HG03457 (cell line): ENCODE results near the gene MTG1.
"Not testable (repeated sequence)": the region's sequence is repeated elsewhere in the genome, so short reads cannot be mapped to it uniquely, and the experiment has no call there.

ENCODE experiments used
- ATAC-seq: cut with Tn5 transposase; IDR thresholded peaks from one replicate; pipeline ENCODE4 v1.9.1; 2021; ENCODE audit warnings: moderate number of reproducible peaks; ENCODE audit not compliant: unreplicated experiment

MTG1 gene

GRCh38 chr10:133422807-133423771, 29.1 kb downstream of the MTG1 start:
- ATAC-seq = no peak

- not testable (repeated sequence) for ATAC-seq
Measured at GRCh38 chr10:133424102-133424501, 30.1 kb downstream of the MTG1 start.

DNA sequence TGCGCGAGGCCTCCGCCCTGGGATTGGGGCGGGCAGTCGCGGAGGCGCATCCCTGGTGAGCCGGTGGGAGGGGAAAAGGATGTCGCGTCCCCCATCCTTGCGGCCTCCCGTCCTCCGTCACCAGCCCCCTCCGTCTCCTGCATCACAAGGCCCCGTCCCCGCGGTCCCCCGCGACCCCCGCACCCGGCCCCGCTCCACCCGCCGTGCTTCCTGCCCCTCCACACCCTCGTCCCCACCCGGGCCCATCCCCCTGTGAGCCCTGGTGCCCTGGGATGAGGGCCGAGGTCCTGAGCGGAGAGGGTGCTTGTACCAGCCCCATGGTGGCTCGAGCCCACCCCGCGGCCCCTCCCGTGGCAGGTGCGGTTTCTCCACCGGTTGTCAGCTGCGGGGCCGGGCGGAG, 30.6 kb downstream of the MTG1 start, which contains the start of gene SPRN:
TSS of gene SPRN (minus strand) at position 25 of the 400 bp plus-strand sequence. CDS start 944 bp downstream, outside the sequence.
- not testable (repeated sequence) for ATAC-seq

- ATAC-seq = not testable (repeated sequence)
Measured at GRCh38 chr10:133429571-133429970, 35.6 kb downstream of the MTG1 start.

DNA sequence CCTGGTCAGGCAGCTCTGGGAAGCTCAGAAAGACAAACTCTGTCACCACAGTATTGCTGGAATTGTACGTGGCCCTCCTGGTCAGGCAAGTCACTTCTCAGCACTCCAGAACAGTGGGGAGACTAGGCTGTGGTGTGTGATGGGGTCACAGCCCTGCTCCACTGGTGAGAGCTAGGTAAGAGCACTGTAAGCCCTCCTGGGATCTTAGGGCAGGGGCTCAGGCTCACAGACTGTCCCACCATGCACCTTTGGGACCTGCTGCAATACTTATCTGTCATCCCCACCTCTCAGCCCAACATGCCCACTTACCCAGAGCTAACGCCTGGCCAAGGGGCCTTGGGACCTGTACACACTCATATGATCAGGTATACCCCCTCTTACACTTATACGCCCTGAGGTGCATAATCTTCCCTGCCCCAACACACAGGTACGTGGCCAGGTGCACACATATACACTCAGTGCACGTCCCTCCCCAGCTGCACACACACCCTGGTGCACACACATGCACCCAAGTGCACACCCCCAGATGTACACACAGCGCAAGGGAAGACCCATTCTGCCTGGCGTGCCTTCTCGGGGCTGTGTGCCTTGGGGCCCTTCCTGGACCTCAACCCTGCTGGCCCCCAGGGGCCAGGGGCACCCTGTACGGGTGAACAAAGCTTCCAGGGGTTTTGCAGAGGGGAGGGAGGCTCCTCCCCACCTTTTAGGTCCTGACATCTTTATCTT, 38.1 kb downstream of the MTG1 start:
- not testable (repeated sequence) for ATAC-seq

GRCh38 chr10:133432789-133433188, 38.8 kb downstream of the MTG1 start:
- ATAC-seq = not testable (repeated sequence)

GRCh38 chr10:133438711-133439273, 44.8 kb downstream of the MTG1 start:
- ATAC-seq = no peak

DNA sequence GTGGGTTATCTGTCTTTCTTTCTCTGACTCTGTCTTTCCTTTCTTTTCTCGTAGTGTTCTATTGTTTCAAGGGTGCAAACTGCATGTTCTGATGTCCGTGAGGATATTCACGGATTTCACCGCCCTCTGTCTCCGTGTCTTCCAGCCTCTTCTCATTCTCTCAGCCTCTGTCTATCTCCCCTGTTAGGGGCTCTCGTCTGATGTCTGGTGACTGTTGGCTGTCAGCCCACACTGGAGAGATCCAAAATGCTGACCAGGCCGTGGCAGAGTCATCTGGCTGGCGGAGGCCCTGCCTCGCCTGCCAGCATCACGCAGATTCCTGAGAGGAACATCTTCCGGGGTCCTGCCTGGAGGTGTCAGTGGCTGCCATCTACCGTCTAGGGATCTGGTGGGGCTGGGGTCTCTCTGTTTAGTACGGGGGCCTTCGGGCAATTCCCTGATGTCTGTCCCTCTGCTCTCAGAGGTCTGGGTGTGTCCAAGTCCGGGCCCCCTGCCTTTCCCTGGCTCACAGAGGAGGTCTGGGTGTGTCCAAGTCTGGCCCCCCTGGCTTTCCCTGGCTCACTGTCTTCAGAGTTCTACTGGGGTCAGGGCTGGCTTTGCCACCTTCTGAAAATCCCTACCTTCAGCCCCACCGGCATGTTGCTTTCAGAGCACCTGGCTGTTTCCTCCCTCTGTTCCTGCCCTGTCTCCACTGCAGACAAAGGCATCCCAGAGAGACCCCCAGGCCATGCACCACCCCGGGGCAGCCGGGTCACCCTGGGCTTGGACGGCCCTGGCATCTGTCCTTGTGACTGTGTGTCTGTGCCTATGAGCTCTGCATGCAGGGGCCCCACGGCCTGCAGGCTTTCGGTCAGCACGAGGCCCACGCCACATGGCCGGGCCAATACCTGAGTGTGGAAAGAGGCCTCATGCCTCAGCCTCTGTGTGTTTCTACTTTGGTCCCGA, 45.8 kb downstream of the MTG1 start:
- ATAC-seq = no peak

GRCh38 chr10:133440633-133441285, 46.8 kb downstream of the MTG1 start:
- ATAC-seq = no peak

DNA sequence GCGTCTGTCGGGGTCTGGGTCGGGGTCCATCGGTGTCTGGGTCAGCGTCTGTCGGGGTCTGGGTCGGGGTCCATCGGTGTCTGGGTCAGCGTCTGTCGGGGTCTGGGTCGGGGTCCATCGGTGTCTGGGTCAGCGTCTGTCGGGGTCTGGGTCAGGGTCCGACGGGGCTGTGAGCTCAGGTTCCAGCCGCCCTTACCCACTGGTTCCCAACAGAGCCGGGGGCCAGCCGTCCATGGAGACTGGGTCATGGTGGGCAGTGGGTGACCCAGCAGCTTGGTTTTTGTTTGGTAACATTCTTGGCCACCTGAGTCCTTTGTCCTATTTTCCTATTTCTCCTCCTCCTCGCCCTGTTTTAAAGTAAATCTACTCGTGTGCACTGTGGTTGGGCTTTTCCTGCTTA, 47.4 kb downstream of the MTG1 start:
- not testable (repeated sequence) for ATAC-seq

DNA sequence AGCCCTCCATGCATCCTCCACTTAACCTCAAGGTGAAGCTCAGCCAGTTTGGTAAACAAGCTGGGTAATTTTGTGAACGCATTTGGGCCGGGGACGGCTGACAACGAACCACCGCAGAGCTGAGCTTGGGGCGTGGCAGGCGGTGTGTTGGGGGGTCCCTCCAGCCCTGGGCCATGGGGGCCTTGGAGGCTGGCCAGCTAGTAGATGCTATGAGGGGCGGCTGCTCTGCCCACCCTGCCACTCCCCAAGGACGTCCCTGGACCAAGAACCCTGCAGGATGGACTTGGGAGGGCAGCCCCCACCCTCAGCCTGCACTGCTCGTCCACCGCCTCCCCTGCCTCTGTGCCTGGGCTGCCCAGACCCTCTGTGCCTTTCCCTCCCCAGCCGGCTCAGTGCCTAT, 47.8 kb downstream of the MTG1 start:
- ATAC-seq = no peak

DNA sequence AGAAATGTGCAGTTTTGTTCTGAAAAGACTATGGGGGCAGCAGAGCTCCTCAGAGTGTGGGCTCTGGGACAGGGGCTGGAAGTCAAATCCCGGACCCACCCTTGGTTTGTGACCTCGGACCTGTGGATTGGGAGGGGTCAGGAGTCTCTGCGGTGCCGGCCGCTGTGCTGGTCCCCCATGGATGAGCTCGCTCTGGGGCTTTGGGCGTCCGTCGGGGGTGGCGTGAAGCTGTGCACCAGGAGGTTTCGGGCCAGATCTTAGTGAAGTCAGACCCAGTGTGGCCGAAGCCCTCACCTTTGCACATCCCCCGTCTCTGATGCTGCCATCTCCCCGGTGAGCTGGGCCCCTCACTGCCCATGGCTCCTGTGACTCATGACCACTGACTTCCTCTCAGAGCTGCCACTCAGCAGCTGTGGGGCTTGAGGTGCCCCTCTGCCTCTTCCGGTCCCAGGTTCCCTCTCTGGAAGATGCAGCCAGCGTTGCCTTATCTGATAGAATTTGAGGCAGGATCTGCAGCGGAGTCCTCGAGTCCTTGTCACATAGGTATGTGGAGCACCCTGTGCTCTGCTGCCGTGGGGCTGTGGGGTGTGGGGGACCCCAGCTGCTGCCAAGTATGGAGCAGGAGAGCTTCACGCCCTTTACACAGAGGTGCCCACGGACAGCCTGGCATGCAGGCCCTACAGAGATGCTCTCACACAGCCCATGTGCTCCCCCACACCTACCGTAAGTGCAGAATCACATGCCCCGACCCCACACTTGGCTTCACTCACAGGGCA, 48.4 kb downstream of the MTG1 start:
- no peak for ATAC-seq

- ATAC-seq = no peak
Measured at GRCh38 chr10:133442967-133443924, 49.3 kb downstream of the MTG1 start.

DNA sequence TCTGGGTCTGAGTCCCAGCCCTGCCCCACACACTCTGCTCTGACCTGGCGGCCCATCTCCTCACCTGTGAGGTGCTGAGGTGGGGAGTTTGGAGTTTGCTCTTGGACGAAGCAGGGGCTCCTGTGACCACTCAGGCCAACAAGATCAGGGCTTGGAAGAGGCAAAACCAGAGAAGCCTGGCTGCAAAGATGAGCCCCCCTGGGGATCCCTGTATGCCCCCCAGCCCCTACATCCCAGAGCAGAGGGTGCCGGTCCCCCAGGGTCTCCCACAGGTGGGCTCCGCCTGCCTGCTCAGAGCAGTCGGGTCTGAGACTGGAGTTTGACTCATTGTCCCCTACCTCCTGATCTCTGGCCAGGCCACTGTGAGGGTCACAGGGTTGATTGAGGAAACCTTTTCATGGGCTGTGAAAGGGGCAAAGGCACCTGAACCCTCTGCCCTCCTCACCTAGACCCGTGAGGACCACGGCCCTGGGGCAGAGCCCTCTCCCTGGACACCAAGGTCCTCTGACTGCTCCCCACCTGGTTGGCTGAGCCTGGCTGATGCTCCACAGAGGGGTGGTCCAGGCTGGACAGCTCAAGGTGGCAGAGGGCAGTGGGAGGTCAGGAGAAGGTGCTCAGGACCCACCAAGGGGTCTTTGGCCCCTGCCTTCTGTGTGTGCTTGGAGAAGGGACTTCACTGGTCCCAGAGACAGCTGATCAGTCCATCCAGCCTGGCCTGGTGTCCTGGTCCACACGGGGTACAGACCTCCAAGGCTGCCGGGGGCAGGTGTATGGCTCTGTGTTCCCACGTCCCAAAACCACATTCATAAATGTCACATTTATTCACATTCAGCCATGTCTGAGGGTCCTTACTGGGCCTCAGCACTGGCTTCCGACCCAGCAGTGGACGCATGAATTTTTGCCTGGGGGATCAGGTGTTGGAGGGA, 50.6 kb downstream of the MTG1 start:
- no peak for ATAC-seq

DNA sequence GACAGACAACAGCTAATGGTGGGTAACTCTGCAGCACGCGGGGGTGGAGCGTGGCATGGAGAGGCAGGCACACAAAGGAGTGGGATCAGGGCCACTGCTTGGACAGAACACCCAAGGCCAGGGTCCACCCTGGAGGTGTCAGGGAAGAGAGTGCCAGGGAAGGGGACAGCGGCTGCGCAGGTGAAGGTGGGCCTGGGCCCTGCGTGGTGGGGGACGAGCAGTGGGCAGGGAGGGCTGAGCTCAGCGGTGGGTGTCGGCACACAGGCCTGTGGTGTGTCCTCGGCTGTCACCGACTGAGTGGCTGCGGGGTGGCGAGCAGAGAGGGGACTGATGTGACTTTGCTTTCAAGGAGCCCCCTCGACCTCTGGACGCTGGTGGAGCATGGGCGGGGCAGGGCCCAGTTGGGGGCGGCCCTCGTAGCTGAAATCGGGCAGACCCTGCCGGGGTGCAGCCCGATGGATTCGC, 51.3 kb downstream of the MTG1 start:
- no peak for ATAC-seq
